GM21737 (cell line): ENCODE results near the gene HTATIP2.
"Not testable (repeated sequence)": the region's sequence is repeated elsewhere in the genome, so short reads cannot be mapped to it uniquely, and the experiment has no call there.

Source experiments
- ATAC-seq: cut with Tn5 transposase; IDR thresholded peaks from one replicate; pipeline ENCODE4 v1.9.1; 2021; ENCODE audit warnings: mild to moderate bottlenecking, moderate library complexity; ENCODE audit not compliant: unreplicated experiment

HTATIP2 gene

DNA sequence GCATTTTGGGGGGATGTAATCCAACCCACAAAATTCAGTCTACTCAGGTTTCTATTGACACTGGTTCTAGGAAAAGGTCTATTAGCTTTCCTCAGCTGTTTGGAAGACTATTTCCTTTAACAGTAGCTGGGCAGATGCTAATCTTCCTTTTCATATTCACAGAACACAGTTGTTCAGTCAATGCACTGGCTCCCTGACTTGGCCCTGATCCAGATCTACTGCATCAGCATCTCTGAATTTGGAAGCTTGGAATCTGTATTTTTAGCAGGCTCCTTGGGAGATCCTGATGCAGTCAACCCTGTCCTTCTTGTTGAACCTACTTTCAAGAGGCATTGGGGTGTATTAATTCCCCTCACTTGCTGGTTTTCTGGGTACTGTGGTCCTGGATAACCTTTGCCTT, 6.3 kb downstream of the HTATIP2 start:
- no peak for ATAC-seq

DNA sequence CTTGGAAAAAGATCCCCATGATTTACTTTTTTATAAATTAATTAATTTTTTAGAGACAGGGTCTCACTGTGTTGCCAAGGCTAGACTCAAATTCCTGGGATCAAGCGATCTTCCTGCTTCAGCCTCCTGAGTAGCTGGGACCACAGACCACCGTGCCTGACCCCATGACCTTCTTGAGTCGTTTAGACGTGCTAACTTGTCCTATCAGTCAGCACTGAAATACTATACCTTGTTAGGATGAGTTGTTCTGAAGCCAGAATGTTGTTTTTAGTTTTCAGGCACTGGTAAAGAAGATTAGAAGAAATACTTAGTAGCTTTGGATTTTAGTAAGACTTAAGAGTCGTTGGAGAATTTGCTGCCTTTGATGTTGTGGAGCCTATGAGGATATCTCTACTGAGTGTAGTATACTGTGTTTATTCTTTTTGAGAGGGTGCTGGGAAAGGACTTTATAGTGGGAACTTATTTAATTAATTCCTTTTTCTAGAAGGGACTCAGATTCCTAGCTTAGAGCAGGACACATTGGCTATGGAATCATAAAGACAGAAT, 8.6 kb downstream of the HTATIP2 start:
- ATAC-seq = no peak

DNA sequence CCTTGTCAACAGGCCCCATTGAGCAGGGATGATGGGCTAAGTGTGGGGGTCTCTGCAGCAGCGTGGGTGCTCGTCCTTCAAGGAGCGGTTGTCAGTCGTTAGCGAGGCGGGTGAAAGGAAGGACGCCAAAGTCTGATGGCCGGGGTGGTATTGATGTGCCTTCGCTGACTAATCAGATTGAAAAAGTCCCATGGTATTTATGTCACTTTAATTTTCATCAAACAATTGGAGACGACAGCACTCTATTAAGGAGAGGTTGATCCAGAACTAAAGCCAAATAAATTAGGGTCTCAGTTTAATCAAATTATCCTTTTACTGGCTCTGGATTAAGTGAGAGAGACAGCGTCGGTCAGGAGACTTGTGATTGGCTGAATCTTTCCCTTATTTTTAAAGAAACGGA, 9.6 kb downstream of the HTATIP2 start:
- no peak for ATAC-seq

- no peak for ATAC-seq
Measured at GRCh38 chr11:20373568-20374209, 10.2 kb downstream of the HTATIP2 start.

DNA sequence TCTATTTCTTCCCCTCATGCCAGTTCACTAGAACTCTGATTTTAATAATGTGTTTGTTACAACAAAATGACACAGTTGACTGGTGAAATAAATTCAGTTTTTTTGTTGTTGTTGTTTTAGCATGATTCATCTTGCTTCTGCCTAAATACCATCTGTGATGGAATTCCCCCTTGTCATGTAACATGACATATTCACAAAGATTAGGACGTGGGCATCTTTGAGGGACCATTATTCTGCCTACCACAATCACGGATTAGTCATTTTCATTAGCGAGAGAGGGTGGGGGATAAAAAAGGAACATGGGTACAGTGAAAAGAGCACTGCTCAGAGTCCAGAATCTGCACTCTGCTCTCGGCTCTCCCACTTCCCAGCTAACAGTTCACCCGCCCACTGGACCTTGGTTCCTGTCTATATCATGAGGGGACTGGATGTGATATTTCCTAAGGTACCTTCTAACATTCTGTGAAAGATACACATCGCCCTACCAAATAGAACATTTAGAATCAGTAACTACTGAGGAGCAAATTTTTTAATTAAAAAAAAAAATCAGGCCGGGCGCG, 11.3 kb downstream of the HTATIP2 start:
- no peak for ATAC-seq

DNA sequence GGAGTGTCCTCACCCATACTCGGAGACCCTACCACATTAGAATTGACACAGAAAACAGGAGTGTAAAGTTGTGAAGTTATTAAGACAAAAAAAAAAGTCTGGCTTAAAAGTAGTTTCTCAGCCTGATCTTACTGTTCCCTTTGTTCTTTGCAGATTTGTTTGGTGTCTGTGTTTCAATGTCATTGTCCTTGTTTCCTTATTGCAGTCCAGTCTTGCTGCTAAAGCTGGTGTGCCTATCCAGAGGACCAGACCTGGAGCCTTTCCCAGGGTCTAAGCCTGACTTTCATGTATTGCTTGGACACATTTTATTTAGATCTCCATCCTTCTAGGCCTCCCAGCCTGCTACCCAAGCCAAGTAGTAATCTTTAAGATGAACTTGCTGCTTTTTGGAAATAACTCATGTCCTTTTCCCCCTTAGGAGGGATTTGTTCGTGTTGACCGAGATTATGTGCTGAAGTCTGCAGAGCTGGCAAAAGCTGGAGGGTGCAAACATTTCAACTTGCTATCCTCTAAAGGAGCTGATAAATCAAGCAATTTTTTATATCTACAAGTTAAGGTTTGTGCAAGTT, 12.7 kb downstream of the HTATIP2 start:
- ATAC-seq = no peak

DNA sequence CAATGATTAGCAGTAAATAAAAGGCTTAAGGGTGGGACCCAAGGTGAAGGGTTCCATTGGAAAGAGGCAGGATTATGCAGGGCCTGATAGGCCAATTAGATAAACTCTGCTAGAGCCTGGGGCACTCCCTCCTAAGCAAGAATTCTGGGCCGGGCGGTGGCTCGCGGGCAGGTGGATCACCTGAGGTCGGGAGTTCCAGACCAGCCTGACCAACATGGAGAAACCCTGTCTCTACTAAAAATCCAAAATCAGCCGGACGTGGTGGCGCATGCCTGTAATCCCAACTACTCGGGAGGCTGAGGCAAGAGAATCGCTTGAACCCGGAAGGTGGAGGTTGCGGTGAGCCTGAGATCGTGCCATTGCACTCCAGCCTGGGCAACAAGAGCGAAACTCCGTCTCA, 22.5 kb downstream of the HTATIP2 start:
- ATAC-seq = not testable (repeated sequence)

DNA sequence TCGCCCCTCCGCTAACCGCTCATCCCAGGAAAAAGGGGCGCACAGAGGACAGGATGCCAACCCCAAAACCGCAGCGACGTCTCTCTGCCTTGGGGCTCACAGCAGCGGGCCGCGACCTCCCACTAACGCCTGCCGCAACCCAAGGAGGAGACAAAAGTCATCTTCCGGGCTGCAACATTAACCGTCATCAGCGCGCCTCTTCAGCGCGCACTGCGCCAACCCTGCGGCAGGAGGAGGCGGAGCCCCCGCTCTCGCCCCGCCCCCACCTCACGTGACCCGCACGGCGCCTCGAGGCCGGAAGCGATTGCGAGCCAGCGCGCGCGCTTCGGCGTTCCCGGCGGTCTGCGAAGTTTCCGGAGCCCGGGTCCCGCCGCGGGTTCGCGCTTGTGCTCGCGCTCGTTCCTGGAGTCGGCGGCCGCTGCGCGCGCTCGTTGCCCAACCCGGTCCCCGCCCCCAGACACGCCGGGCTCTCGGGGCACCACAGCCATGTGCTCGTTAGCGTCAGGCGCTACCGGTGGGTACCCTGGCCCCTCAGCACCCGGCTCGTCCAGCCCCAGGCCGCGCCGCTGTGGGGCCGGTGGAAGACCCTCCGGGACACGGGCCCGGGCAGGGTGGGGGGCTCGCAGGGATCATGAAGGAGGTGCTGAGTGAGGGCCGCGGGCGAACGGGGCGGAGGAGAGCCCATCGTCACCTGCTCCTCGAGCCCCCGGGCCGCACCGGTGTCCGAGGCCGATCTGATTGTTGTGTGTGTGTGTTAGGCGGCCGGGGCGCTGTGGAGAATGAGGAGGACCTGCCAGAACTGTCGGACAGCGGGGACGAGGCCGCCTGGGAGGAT, 24.0 kb downstream of the HTATIP2 start, which contains the start of gene PRMT3:
PRMT3 (plus strand) TSS at position 456 of the 835 bp plus-strand sequence; CDS start at position 487, 31 bp downstream.
- peak; percentile 83 for ATAC-seq

GRCh38 chr11:20388096-20389055, 24.9 kb downstream of the HTATIP2 start:
- ATAC-seq = peak; percentile 8

DNA sequence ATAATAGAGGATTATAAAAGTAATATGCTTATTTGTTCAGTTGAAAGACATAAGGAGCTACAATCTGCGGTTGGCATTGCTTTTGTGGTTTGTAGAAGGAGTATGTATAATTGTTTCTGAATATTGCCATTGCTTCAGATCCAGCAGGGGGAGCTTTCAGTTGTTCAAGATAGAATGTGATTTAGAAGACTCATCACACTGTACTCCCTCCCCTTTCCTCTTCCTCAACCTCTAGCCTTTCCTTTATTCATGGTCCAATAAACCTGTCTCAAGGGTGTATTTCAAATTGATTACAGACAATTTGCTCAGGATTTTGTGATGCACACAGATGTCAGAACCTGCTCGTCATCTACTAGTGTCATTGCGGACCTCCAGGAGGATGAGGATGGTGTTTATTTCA, 33.8 kb downstream of the HTATIP2 start:
- peak; percentile 81 for ATAC-seq

- no peak for ATAC-seq
Measured at GRCh38 chr11:20399498-20399897, 36.0 kb downstream of the HTATIP2 start.

DNA sequence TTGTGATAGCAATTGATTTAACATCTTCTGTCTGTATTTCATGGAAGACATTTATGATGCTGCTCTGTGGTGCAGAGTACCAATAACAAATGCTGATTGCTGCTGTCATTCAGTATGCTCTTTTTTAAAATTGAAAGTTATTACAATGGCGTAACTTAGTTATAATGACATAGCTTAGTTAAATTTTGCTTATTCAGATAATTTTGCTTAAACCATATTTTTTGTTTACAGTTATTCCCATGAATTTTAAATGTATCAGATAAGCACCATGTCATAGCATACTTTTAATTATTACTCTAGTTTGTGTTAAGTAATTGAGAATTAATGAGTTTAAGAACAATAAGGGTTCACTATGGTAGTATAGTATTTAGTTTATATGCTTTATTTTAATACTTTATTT, 39.5 kb downstream of the HTATIP2 start:
- no peak for ATAC-seq

DNA sequence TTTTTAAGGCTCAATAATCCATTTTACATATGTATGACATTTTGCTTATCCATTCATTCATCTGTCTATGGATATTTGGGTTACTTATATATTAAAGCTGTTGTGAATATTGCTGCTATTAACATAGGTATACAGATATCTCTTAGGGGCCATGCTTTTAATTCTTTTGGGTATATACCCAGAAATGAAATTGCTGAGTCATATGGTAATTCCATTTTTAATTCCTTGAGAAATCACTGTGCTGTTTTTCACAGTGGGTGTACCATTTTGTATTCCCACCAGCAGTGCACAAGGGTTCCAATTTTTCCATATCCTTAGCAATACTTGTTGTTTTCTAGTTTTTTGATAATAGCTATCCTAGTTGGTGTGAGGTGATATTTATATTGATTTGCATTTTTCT, 43.0 kb downstream of the HTATIP2 start:
- ATAC-seq = no peak

- ATAC-seq = no peak
Measured at GRCh38 chr11:20407344-20407743, 43.8 kb downstream of the HTATIP2 start.

GRCh38 chr11:20415432-20415831, 51.9 kb downstream of the HTATIP2 start:
- no peak for ATAC-seq

- no peak for ATAC-seq
Measured at GRCh38 chr11:20417771-20418170, 54.3 kb downstream of the HTATIP2 start.

DNA sequence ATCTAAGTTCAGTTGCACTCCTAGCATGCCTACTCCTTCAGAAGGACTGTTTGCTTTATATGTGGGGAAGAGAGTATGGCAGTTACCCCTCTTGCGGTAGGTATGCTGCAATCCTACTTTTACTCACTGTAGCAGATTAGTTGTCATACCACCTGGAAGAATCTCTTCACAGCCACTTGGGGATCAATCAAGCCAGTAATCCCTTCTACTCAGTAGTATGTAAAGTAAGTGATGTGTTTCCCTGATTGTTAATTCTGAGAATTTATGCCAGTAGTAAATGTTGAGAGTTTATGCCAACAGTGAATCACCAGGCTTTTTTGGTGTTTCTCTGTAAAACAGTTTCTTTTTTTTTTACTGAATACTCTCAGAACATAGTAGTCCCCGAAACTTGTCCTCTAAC, 58.4 kb downstream of the HTATIP2 start:
- ATAC-seq = no peak

GRCh38 chr11:20429216-20429615, 65.7 kb downstream of the HTATIP2 start:
- ATAC-seq = no peak
